ENCODE measurements around the gene ANP32A. TPM values are rescaled to one million over a fixed set of nuclear protein-coding genes. Genes with fewer than 3 reads are reported as not detected.

The ANP32A gene
- total RNA-seq, 1 donor from 2014 or later, result 333 TPM

- TF ChIP-seq EZH2 (IDR thresholded peaks at IDR 0.05), result no peak
- Histone ChIP-seq H4K20me1 (ENCODE audit: low read depth) (peaks cover 100% of the 10 kb centered on the region), H3K4me3 (no peak overlapping the region), H3K27ac (no peak overlapping the region), H3K9me3 (ENCODE audit: low read depth) (no peaks in the 10 kb centered on the region), H3K4me2 (no peak overlapping the region), H2AFZ (replicated peaks) (no peak overlapping the region), H3K27me3 (no peaks in the 10 kb centered on the region), H3K4me1 (peaks cover 75% of the 10 kb centered on the region), H3K79me2 (ENCODE audit: low read depth) (peaks cover 100% of the 10 kb centered on the region), H3K36me3 (no peaks in the 10 kb centered on the region), H3F3A (ENCODE audit: low read depth) (no peaks in the 10 kb centered on the region), H3K9ac (no peak overlapping the region)
- Mint-ChIP-seq H3K27ac (no peak overlapping the region), H3K4me3 (no peak overlapping the region), H3K9me3 (no peaks in the 10 kb centered on the region), H3K27me3 (ENCODE audit: insufficient read depth, low read depth) (peaks cover under 1% of the 10 kb centered on the region), H3K4me1 (peaks cover 74% of the 10 kb centered on the region), H3K36me3 (peaks cover 28% of the 10 kb centered on the region)
- no peak for DNase-seq (ENCODE audit: low spot score)
These were observed 8.6 kb downstream of the ANP32A start for GRCh38 chr15:68812069-68812468.

GRCh38 chr15:68809517-68809916 is 11.2 kb downstream of the ANP32A start:
- Mint-ChIP-seq H3K27ac (no peak overlapping the region), H3K9me3 (no peaks in the 10 kb centered on the region), H3K27me3 (ENCODE audit: insufficient read depth, low read depth) (peaks cover 4% of the 10 kb centered on the region), H3K4me3 (no peak overlapping the region), H3K4me1 (peaks cover 62% of the 10 kb centered on the region), H3K36me3 (peaks cover 38% of the 10 kb centered on the region)
- Histone ChIP-seq H2AFZ (replicated peaks) (no peak overlapping the region), H3K4me2 (peak overlapping the region; percentile 10), H3K4me1 (peaks cover 49% of the 10 kb centered on the region), H3K36me3 (no peaks in the 10 kb centered on the region), H3K27me3 (no peaks in the 10 kb centered on the region), H4K20me1 (ENCODE audit: low read depth) (peaks cover 100% of the 10 kb centered on the region), H3F3A (ENCODE audit: low read depth) (no peaks in the 10 kb centered on the region), H3K9me3 (ENCODE audit: low read depth) (no peaks in the 10 kb centered on the region), H3K9ac (no peak overlapping the region), H3K4me3 (no peak overlapping the region), H3K79me2 (ENCODE audit: low read depth) (peaks cover 100% of the 10 kb centered on the region), H3K27ac (no peak overlapping the region)
- no peak for DNase-seq (ENCODE audit: low spot score)
- no peak for TF ChIP-seq EZH2 (IDR thresholded peaks at IDR 0.05)
- no peak for TF ChIP-seq EZH2phosphoT487 (IDR thresholded peaks at IDR 0.05)
- TF ChIP-seq, protein P1, sequence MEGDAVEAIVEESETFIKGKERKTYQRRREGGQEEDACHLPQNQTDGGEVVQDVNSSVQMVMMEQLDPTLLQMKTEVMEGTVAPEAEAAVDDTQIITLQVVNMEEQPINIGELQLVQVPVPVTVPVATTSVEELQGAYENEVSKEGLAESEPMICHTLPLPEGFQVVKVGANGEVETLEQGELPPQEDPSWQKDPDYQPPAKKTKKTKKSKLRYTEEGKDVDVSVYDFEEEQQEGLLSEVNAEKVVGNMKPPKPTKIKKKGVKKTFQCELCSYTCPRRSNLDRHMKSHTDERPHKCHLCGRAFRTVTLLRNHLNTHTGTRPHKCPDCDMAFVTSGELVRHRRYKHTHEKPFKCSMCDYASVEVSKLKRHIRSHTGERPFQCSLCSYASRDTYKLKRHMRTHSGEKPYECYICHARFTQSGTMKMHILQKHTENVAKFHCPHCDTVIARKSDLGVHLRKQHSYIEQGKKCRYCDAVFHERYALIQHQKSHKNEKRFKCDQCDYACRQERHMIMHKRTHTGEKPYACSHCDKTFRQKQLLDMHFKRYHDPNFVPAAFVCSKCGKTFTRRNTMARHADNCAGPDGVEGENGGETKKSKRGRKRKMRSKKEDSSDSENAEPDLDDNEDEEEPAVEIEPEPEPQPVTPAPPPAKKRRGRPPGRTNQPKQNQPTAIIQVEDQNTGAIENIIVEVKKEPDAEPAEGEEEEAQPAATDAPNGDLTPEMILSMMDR (IDR thresholded peaks at IDR 0.05), result no peak

DNA sequence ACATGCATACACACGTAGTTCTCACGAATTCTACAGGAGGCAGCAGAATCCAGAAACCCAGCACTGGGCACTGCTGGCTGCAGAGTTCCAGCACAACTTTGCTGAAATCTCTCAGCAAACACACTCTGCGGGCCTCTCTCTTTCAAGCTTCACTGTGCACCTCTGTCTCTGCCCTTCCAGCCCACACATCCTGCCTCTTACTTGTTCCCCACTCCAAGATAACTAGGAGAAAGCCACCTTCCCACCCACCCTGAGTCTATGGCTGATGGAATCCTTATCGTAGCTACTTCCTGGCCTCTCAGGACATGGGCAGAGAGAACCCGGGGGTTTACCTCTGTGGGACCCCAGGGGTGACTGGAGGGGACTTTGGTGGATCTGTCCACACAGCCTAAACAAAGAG is 11.9 kb downstream of the ANP32A start:
- Histone ChIP-seq H3K27ac (no peak overlapping the region), H3K79me2 (ENCODE audit: low read depth) (peaks cover 100% of the 10 kb centered on the region), H4K20me1 (ENCODE audit: low read depth) (peaks cover 100% of the 10 kb centered on the region), H3K27me3 (no peaks in the 10 kb centered on the region), H3K9ac (no peak overlapping the region), H2AFZ (replicated peaks) (no peak overlapping the region), H3F3A (ENCODE audit: low read depth) (no peaks in the 10 kb centered on the region), H3K4me1 (peaks cover 46% of the 10 kb centered on the region), H3K4me3 (no peak overlapping the region), H3K36me3 (no peaks in the 10 kb centered on the region), H3K9me3 (ENCODE audit: low read depth) (no peaks in the 10 kb centered on the region), H3K4me2 (peak overlapping the region; percentile 2)
- H3K9me3 Mint-ChIP-seq, result no peaks in the 10 kb centered on the region
- peaks cover 4% of the 10 kb centered on the region for H3K27me3 Mint-ChIP-seq (ENCODE audit: insufficient read depth, low read depth)
- peak overlapping the region; percentile 19 for H3K27ac Mint-ChIP-seq
- no peak for DNase-seq (ENCODE audit: low spot score)
- H3K4me1 Mint-ChIP-seq, result peaks cover 62% of the 10 kb centered on the region
- H3K4me3 Mint-ChIP-seq, result no peak overlapping the region
- TF ChIP-seq, protein P1 (IDR thresholded peaks at IDR 0.05), result no peak
- TF ChIP-seq EZH2phosphoT487 (IDR thresholded peaks at IDR 0.05), result no peak
- TF ChIP-seq EZH2 (IDR thresholded peaks at IDR 0.05), result no peak
- peaks cover 43% of the 10 kb centered on the region for H3K36me3 Mint-ChIP-seq

GRCh38 chr15:68808091-68808490 is 12.6 kb downstream of the ANP32A start:
- Histone ChIP-seq H3K4me1 (peaks cover 39% of the 10 kb centered on the region), H3K4me3 (no peak overlapping the region), H3K36me3 (no peaks in the 10 kb centered on the region), H3F3A (ENCODE audit: low read depth) (no peaks in the 10 kb centered on the region), H3K79me2 (ENCODE audit: low read depth) (peaks cover 100% of the 10 kb centered on the region), H2AFZ (replicated peaks) (no peak overlapping the region), H3K9me3 (ENCODE audit: low read depth) (no peaks in the 10 kb centered on the region), H4K20me1 (ENCODE audit: low read depth) (peaks cover 100% of the 10 kb centered on the region), H3K4me2 (peak overlapping the region; percentile 2), H3K27me3 (no peaks in the 10 kb centered on the region), H3K27ac (no peak overlapping the region), H3K9ac (no peak overlapping the region)
- TF ChIP-seq EZH2phosphoT487 (IDR thresholded peaks at IDR 0.05) (no peak), EZH2 (IDR thresholded peaks at IDR 0.05) (no peak)
- TF ChIP-seq, protein P1 (IDR thresholded peaks at IDR 0.05), result no peak
- H3K9me3 Mint-ChIP-seq, result no peaks in the 10 kb centered on the region
- peak overlapping the region; percentile 57 for H3K27ac Mint-ChIP-seq
- peaks cover 4% of the 10 kb centered on the region for H3K27me3 Mint-ChIP-seq (ENCODE audit: insufficient read depth, low read depth)
- peaks cover 56% of the 10 kb centered on the region for H3K4me1 Mint-ChIP-seq
- no peak for DNase-seq (ENCODE audit: low spot score)
- H3K4me3 Mint-ChIP-seq, result no peak overlapping the region
- peaks cover 39% of the 10 kb centered on the region for H3K36me3 Mint-ChIP-seq

Data from neural progenitor cell (in vitro differentiated cells).